HG03439 (cell line): ENCODE measurements around the gene HMGN1.
"Not testable (repeated sequence)": the region's sequence is repeated elsewhere in the genome, so short reads cannot be mapped to it uniquely, and the experiment has no call there.

Experiments used
- ATAC-seq: cut with Tn5 transposase; IDR thresholded peaks from one replicate; pipeline ENCODE4 v1.9.1; 2021; ENCODE audit warnings: mild to moderate bottlenecking, moderate library complexity; ENCODE audit not compliant: unreplicated experiment

The HMGN1 gene

DNA sequence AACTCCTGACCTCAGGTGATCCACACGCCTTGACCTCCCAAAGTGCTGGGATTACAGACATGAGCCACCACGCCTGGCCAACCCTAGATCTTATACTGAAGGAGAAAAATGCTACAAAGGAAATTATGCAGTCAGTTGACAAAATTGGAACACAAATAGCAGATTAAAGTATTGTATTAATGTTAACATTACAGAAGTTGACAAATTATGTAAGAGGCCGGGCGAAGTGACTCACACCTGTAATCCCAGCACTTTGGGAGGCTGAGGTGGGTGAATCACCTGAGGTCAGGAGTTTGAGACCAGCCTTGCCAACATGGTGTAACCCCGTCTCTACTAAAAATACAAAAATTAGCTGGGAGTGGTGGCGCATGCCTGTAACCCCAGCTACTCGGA is 21.0 kb upstream of the HMGN1 start:
- not testable (repeated sequence) for ATAC-seq

DNA sequence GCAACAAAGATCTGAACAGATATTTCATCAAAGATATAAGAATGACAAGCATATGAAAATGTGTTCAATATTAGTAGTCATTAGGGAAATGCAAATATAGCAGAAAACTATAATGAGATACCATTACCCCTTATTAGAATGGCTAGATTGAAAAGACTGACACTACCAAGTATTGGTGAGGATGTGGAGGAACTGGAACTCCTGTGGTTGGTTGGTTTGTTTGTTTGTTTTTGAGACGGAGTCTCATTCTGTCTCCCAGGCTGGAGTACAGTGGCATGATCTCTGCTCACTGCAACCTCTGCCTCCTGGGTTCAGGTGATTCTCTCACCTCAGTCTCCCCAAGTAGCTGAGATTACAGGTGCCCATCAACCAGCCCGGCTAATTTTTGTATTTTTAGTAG is 18.9 kb upstream of the HMGN1 start:
- ATAC-seq, result no peak

DNA sequence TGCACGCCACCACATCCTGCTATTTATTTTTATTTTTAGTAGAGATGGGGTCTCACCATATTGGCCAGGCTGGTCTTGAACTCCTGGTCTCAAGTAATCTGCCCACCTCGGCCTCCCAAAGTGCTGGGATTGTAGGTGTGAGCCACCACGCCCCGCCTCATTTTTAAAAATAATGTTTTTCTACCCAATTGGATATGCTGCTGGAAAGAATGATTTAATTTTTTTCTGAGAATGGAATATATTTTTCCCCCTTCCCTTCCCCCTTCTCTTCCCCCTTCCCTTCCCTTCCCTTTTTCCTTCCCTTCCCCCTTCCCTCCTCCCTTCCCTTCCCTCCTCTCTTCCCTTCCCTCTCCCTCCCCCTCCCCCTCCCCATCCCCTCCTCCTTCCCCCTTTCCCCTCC is 17.7 kb upstream of the HMGN1 start:
- no peak for ATAC-seq

DNA sequence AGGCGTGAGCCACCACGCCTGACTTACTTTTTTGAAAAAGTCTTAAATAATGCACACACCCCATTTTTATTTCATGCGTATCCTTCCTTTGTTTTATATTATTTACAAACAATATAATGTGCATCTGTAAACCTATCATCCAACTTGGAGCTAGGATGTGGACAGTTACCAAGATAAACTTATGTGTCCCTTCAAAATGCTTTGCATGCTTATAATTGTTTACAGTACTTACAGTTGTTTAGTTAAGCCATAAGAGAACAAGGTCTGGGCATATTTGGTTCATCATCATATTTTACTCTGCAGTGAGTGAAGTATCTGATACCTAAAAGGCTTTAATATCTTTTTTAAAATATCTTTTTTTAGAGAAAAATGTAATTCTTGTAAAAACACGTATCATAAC is 16.1 kb upstream of the HMGN1 start:
- no peak for ATAC-seq

DNA sequence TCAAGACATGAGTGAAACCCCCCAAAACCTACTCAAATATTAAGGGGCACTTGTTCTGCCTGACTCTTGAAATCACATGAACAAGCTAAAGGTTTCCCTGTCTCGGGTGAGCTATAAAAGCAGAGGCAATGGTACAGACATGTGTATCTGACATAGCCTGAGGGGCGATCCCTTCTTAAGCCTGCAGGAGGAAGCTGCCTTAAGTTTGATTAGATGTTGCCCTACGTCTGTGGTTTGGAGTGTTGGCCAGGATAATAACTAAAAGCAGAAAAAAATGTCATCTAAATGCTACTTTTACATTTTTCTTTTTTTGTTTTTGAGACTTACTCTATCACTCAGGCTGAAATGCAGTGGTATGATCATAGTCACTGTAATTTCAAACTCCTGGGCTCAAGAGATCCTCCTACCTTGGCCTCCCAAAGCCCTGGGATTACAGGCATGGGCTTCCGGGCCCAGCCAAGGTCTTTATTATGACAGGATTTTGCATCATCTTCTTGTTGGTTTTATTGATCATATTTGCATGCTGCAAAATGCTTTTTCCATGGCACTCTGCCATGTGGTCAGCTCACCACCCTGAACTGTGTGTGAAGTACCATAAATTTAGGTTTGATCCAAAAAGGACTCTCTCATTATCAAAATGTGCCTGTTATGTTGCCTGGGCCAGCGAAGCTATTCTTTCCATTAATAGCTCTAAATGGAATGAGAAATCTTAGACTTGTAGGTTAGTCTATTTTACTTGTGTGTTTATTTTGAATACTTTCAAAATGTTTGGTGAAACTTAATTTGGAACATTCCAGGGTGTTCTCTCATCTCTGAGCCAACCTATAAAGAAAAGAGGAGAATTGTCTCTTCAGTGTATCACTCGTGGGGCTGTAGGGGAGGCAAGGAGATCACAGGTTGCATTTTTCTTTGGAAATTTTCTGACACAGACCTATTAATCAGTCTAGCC is 15.0 kb upstream of the HMGN1 start:
- ATAC-seq, result no peak

DNA sequence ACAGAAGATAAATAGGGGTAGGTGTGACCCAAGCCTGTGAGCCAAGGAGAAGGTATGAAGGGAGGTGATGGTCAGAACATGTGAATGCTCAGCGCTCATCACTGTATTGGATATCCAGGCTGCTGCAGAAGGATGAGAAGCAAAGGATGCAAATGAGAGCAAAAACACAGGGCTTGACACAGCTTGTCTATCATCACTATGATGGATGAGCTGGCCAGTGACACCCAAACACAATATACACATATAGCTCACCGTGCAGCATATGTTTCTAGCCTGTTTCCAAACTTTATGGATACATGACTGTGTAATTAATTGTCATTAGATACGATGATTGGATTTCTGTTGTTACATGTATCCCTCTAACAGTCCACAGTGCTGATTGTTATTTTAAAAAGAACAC is 13.8 kb upstream of the HMGN1 start:
- no peak for ATAC-seq

DNA sequence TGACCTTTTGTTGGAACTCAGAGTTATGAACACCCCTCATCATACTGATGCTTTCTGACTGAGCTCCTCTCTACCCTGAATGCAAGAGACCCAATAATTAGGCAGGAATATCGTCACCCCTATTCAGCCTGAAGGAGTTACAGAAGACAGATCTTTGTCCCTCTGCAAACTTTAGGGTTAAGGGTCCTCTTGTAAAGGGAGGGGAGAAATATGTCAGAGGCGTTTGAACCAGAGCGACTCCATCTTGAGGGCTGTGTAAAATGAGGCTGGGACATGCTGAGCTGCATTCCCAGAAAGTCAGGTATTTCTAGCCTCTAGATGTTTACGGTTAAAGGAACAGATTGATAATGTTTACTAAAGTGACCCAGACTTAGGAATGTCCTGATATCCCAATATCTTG is 10.5 kb upstream of the HMGN1 start:
- ATAC-seq, result no peak

DNA sequence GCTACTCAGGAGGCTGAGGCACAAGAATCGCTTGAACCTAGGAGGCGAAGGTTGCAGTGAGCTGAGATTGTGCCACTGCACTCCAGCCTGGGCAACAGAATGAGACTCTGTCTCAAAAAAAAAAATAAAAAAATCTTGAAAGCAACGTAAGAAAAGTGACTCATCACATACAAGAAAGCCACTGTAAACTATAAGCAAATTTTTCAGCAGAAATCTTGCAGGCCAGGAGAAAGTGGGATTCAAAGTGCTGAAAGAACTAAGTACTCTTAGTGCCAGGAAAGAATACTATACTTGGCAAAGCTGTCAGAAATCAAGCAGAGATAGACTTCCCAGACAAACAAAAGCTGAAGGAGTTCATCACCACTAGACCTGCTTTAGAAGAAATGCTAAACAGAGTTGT is 4.4 kb upstream of the HMGN1 start:
- no peak for ATAC-seq

DNA sequence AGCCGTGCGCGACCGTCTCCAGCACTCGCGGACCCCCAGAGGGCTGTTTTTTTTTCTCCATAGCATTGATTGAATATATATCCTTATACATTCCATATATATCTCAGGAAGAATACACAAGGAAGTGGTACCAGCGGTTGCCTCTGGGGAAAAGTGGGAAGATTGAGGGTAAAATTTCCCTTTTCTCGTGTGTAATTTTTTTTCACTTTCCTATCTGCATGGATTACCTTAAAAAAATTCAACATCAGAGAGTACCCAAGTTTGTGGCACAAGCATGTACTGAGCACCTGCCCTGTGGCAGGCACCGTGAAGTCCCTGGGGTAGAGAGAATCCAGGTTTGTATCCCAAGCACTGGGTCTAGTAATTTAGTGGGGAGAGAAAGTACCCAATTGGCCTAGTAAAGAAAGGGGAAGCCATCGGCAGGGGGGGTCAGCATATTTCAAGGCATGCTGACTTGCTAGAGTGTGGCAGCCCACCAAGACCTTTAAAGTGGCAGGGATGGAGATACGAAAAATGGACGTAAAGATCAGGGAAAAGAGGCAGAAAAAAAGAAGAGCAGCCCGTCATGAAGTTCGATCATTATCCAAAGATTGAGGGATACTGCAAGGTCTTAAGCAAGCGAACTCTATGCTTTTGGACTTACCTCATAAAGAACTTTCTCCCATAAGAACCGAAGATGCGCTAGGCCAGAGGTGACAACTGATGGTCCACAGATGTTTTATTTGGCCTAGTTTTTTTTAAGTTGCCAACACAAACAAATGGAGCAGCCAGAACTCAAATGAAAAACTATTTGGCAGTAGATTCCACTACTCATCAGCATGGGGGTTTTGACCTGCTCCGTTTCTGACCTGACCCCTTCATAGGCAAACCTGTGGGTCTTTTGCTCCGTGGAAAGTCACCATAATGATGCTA is 1.5 kb upstream of the HMGN1 start:
- no peak for ATAC-seq

DNA sequence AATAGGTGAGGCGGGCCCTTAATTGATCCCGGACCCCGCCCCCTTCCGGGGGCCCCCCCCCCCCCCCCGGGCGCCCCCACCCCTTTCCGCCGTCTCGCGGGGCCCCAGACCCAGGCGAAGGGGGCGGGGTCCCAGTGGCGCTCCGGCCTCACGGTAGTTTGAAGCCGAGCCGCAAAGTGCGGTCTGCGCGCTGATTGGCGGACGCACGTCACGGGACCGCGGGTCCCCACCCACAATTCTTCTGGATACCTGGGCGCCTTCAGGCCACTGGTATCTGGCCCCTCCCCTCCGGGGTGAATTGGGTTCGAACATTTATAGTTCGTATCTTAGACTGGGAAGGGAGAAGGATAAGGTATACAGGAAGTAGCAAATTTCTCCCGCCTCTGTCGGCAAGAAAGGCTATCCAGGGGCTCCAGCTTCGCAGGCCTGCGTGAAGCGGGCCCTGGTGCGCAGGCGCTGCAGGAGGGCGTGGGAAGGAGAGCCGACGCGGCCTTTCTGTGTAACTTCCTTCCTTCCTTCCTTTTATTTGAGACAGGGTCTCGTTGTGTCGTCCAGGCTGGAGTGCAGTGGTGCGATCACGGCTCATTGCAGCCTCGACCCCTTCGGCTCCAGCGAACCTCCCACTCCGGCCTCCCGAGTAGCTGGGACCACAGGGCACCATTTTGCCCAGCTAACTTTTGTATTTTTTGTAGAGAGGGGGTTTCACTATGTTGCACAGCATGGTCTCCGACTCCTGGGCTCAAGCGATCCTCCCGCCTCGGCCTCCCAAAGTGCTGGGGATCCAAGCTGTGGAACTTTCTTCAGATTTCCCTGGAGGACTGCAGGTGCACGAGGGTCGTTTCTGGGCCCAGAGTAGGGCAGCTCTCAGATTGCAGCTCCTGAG is 564 bp upstream of the HMGN1 start:
- peak; percentile 89 for ATAC-seq

DNA sequence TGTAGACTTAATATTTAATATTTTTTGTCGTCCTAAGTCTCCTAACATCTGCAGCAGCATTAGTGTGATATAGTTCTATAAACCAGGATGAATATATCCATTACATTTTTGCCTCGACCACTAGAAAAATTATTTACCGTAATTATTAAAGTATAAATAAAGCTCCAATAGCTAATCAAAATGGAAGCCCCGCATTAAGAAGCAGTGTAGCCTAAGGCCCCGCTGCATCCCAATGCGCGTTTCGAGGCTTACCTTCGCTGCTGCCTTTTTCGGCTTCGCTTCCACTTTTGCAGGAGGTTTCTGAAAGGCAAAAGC is 891 bp downstream of the HMGN1 start:
- ATAC-seq, result peak; percentile 2

DNA sequence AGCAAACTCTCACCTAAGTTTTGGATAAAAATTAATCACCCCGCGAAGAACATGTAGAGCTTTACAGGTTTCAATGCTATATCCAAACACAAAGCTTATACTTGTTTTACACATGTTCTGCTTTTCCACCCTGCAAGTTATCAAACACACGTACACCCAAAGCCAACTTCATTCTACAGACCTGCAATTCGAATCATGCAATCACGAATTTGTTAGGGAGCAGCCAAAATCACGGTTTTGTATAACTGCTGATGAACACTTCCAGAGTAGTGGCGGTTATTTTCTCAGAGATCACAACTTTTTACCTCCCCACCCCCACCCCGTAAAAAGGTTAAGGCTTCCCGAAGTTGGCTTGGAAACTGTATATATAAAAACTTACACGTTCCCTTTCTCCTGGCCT is 1.4 kb downstream of the HMGN1 start:
- ATAC-seq, result no peak

DNA sequence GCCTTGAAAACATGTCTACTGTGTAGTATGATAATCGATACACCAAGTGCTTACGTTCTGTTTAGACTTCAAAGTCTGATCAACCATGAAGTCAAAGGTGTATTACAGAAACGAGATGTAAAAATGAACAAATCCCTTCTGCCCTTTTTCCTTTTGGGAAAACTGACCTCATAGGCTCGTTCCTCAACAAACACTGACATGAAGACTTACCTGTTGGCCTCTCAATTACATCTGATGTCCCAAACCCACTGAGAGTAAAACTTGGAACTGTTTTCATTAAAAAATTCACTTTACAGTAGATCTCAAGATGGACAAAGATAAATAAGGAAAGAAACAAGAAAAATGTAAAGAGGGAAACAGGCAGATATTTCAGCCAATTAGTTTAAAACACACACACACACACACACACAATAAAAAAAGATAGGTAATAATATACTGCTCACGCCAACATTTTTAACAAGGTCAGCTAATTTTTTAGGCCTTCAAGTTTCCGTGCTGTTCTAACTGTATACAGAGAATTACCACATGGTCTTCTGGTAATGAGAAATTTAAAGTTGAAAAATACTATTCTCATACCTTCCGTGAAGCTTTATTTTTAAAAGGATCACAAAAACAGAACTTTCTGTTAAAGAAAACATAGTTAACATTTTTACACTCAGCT is 2.1 kb downstream of the HMGN1 start:
- no peak for ATAC-seq

DNA sequence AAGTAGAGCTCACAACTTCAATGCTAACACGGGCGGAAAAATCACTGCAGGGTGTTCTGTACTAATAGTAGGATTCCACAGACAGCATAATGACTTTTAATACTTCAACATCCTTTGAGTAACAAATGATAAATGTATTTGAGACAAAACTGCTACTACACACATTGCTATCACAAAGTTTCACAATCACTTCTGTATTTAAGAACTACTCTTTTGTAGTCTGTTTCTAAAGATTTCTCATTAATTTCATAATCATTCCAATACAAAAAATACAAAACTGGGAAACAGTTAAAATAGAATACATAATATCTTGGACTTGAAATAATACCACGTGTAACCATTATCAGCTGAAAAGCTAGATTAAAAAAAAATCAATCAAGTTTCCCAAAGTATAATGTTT is 2.7 kb downstream of the HMGN1 start:
- no peak for ATAC-seq

DNA sequence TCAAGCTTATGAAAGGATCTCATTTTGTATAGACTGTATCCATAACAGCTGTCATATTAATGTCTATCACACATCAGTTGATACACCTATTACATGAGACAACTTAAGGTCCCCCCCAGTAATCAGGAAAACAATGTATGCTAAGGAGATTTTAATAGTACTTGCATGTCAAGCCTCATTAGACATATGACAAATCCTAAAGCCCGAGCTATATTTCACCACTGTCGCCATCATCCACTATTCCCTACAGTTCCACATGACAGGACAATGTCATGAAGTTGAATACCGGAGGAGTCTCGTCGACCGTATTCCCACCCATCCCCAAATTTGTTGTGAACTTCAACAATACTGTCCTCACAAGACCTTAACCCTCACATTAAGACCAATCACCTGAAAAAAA is 3.4 kb downstream of the HMGN1 start:
- ATAC-seq, result no peak

DNA sequence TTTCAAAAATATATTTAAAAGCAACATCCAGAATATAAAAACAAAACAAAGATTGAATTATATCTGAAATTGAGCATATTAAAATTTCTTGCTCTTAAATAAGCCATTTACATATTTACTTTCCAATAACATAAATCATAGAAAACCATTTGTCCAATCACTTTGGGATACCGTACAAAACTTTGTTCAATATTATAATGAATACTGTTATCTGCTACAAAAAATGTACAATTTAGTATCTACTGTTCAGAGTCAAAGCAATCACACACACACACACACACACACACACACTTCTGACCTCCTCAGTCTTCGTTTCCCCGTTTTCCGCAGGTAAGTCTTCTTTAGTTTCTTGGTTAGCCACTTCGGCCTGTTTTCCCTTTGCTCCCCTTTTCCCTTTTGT is 4.0 kb downstream of the HMGN1 start:
- ATAC-seq, result no peak

DNA sequence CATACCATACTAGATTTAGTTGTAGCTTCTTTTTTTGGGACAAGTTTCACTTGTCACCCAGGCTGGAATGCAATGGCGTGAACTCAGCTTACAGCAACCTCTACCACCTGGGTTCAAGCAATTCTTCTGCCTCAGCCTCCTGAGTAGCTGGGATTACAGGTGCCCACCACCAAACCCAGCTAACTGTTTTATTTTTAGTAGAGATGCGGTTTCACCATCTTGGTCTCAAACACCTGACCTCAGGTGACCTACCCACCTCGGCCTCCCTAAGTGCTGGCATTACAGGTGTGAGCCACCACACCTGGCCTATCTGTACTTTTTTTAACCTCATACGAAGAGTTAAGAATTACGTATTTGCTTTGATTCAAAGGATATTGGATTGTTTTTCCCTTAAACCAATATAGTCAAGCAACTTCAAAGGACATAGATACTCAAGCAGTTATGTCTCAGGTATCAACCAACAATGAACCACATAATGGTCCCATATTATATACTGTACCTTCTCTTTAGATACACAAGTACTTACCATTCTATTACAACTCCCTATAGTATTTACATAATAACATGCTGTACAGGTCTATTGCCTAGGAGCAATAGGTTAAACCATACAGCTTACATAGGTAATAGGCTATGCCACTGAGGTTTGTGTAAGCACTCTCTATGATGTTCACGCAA is 7.5 kb downstream of the HMGN1 start:
- no peak for ATAC-seq

DNA sequence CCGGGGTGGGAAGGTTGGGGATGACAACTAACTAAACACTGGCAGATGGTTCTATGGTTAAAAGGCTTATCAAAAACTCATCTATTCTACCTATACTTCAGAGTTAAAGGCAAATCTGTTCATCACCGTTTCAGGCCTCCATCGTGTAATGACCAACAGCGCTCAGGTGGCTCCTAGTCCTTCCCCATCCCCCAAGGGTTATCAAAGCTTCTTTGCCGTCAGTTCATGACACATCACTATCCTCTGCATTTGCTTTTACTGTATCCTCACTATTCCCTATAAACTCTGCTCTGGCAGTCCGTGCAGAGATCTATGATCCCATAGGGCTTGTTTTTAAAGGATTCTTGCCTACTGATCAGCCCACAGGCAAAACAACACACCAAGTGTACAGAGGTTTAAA is 8.2 kb downstream of the HMGN1 start:
- ATAC-seq, result no peak

DNA sequence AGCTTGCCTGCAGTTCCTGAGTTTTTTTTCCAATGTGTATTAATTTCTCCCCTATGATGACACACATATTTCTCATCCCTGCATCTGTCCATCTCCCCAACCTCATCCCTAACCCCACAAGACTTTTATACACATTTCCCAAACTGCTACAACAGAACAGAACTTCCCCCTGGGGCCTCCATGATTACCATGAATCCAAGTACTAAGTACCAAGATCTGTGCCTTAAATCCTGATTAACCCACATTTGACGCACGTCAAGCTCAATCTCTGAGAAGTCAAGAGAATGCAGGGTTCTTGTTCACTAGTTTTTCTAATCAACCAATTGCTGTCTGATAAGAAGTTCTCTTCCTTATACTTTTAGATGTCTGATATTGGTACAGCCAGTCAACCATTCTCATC is 9.7 kb downstream of the HMGN1 start:
- ATAC-seq, result no peak

DNA sequence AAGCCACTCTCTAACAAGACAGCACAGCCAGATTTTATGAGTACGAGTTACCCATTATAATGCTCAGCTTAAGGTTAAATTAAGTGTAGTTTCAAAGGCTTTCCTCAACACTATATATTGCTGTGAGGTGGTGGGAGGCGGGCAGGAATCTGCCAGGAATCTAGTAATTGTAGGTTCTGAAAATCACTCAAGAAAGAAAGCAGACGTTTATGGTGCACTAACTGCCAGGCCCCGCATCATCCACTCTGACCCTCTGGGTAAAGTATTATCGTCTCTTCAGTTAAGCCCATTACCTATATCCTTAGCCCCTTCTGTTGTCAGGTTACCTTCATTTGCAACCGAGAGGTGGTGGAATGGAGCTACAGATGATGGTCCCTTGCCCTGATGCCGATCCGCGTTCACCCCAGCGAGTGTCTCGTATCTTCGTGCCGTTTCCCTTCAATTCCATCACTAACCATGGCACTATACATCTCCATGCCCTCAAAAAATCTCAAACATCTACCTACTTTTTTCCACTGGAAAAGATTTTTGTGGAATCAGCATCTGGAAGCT is 12.4 kb downstream of the HMGN1 start:
- no peak for ATAC-seq
